Fibroblast of the aortic adventitia (primary cell): ENCODE measurements around the gene CALD1. TPM values are rescaled to one million over a fixed set of nuclear protein-coding genes. Genes with fewer than 3 reads are reported as not detected.
A peak's percentile ranks its signal among the peaks of the same experiment; 100 is the strongest.

Source experiments
- DNase-seq: peaks from one replicate; pipeline ENCODE4 v3.0.0-alpha.2; 2010; ENCODE audit warnings: low read depth
- H3K4me3 ChIP-seq: 2 replicates; pipeline ENCODE4 v1.5.1; 2011; ENCODE audit warnings: low read depth, mild to moderate bottlenecking, control low read depth, low read length, moderate library complexity
- total RNA-seq: library from RNA; depleted of rRNA; stranded (reverse); fragments of >200 nt; gene quantifications from 2 replicates; pipeline ENCODE4 v1.2.3, GENCODE V29; 2012; ENCODE audit warnings: low replicate concordance
- TF ChIP-seq, protein P1 (sequence below): IDR thresholded peaks from 2 replicates; pipeline ENCODE4 v1.5.1; 2011; ENCODE audit warnings: mild to moderate bottlenecking, low read length, control low read depth, inconsistent platforms; ENCODE audit not compliant: insufficient read depth

CALD1 gene
- total RNA-seq, 1 donor: 201 TPM

DNA sequence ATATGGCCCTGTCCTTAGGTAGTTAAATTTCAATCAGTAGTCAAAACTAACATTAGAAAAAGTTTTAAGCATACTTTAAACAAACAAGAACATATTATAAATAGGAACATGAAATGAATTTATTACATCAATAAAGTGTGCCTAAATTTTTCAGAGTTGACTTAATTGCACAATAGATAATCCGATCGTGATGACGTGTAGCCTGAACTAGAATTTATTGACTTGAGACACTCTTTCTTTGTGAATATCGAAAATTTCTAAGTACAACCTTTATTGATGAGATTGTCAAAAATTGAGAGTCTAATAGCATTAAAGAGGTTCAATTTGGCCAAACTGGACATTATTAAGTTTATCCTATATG lies 56.0 kb downstream of the CALD1 start:
- peak; percentile 30 for DNase-seq
- no peak overlapping the region for H3K4me3 ChIP-seq
- TF ChIP-seq, protein P1, sequence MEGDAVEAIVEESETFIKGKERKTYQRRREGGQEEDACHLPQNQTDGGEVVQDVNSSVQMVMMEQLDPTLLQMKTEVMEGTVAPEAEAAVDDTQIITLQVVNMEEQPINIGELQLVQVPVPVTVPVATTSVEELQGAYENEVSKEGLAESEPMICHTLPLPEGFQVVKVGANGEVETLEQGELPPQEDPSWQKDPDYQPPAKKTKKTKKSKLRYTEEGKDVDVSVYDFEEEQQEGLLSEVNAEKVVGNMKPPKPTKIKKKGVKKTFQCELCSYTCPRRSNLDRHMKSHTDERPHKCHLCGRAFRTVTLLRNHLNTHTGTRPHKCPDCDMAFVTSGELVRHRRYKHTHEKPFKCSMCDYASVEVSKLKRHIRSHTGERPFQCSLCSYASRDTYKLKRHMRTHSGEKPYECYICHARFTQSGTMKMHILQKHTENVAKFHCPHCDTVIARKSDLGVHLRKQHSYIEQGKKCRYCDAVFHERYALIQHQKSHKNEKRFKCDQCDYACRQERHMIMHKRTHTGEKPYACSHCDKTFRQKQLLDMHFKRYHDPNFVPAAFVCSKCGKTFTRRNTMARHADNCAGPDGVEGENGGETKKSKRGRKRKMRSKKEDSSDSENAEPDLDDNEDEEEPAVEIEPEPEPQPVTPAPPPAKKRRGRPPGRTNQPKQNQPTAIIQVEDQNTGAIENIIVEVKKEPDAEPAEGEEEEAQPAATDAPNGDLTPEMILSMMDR: no peak

DNA sequence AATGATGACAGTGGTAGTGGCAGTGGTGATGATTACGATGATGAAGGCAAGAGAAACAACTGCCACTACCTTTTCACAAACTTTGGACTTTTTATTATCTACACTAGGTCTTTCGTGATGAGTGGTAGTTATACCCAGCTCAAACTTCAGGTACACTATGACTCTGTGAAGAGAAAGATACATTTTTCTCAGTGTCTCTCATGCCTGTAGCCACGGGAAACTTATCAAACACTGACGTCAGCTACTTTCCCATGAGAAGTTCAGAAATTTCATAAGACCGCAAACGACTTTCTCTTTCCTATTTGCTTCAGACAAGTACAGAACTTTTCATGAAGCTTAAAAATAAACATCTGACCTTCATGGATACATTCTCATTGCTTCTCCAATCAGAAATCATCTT lies 57.0 kb downstream of the CALD1 start:
- TF ChIP-seq, protein P1: no peak
- no peak overlapping the region for H3K4me3 ChIP-seq
- DNase-seq: peak; percentile 97

DNA sequence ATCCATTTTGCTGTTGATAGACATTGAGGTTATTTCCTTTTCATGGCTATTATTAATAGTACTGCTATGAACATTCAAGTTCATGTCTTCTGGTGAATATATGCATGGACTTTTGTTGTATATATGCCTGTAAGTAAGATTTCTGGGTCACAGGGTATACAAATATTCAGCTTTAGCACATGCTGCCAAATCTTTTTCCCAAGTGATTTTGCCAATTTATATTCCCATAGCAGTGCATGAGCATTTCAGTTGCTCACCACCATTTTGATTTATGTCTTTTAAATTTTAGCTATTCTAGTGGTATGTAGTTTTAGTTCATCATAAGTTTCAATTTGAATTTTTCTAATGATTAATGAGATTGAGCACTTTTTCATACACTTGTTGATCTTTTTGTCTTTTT lies 59.9 kb downstream of the CALD1 start:
- TF ChIP-seq, protein P1: no peak
- no peak overlapping the region for H3K4me3 ChIP-seq
- no peak for DNase-seq

DNA sequence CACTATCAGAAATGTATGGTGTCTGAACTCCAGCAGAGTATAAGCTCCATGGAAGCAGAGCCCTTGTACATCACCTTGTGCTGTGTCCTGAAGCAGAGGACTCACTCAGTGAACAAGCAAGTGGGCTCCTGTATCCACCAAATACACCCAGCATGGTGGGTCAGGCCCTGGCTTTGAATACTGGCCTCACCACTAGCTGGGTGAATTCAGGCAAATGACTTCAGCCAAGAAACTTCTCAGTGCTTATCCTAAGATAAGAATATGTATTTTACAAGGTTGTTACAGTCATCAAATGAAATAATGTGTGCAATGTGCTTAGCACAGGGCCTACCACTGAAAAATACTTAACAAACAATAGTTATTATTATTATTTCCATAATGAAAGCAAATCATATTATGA lies 62.6 kb downstream of the CALD1 start:
- no peak overlapping the region for H3K4me3 ChIP-seq
- TF ChIP-seq, protein P1: no peak
- DNase-seq: peak; percentile 50

DNA sequence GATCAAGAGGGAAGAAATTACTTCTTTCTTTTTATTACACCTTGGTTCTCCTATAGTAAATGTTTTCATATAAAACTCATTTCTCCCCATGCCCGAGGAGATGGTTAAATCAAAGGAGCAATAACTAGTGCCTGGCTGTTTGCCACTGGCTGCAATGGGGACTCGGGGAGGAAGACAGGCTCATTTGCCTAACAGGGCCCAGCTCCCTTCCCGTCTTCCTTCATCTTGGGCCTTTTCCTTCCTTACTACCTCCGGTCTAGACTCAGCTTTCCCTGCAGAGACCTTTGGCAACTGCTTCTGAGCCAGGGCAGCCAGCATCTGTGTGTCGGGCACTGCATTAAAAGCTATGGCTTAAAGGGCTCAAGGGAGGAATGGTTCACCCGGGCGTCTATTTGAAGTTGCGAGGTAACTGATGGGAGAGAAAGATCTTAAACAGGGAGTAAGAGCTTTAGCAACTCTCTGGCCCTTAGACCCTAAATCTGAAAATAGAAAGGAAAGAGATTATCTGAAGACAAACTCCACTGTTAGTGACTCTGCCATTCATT lies 63.5 kb downstream of the CALD1 start:
- no peak overlapping the region for H3K4me3 ChIP-seq
- DNase-seq: no peak
- TF ChIP-seq, protein P1: no peak

DNA sequence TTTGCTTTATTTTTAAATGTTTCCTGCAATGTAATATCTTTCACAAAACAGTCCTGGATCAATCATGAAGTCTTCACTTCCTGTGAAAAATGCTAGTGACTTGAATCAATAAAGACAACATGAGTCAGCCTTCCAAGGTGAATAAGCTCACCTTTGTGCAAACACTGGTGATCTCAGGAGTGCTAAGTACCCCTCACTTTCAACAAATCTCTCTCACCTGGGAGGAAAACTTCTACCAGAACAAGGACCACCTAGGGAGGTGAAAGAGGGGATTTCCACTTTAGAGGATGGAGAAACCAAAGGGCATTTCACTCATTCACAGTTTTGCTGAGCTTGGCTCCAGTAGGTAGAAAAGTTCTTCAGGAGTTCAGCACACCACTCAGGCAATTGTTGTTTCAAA lies 64.8 kb downstream of the CALD1 start:
- TF ChIP-seq, protein P1: no peak
- DNase-seq: no peak
- H3K4me3 ChIP-seq: no peak overlapping the region

DNA sequence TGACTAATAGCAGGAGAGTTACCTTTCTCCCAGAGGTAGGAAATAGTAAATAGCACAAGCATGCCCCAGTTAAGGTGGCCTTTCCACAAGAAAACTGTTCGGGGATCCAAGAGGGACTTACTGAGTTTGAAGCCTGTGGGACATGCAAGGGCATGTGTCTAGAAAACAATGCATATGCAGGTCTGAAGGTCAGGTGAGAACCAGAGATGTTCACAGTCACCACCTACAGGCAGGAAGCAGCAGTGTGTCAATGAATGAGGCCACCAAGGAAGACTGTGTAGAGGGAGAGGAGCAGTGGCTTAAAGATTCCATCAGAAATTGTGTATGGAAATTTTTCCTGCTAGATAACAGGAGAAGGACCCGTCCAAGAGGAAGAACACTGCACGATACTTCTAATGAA lies 66.0 kb downstream of the CALD1 start:
- no peak for DNase-seq
- TF ChIP-seq, protein P1: peak; percentile 25
- no peak overlapping the region for H3K4me3 ChIP-seq
